Measurements from ENCODE around the gene ARAP1.

Gene ARAP1

GRCh38 chr11:72724851-72725723 lies 27.1 kb downstream of the ARAP1 start:
- H3K4me3 ChIP-seq (ENCODE audit: low read depth, low read length), result no peak overlapping the region
- peak; percentile 82 for TF ChIP-seq CTCF (IDR thresholded peaks at IDR 0.05; ENCODE audit: low read depth, low read length)

- no peak overlapping the region for H3K4me3 ChIP-seq (ENCODE audit: low read depth, low read length)
- TF ChIP-seq CTCF (IDR thresholded peaks at IDR 0.05; ENCODE audit: low read depth, low read length), result no peak
These were observed 28.1 kb downstream of the ARAP1 start for GRCh38 chr11:72724021-72724551.

GRCh38 chr11:72723508-72723907 lies 28.7 kb downstream of the ARAP1 start:
- no peak for TF ChIP-seq CTCF (IDR thresholded peaks at IDR 0.05; ENCODE audit: low read depth, low read length)
- no peak overlapping the region for H3K4me3 ChIP-seq (ENCODE audit: low read depth, low read length)

GRCh38 chr11:72722050-72722748 lies 30.0 kb downstream of the ARAP1 start:
- peak overlapping the region; percentile 66 for H3K4me3 ChIP-seq (ENCODE audit: low read depth, low read length)
- TF ChIP-seq CTCF (IDR thresholded peaks at IDR 0.05; ENCODE audit: low read depth, low read length), result no peak

GRCh38 chr11:72721689-72722049 lies 30.5 kb downstream of the ARAP1 start:
- TF ChIP-seq CTCF (IDR thresholded peaks at IDR 0.05; ENCODE audit: low read depth, low read length), result no peak
- peak overlapping the region; percentile 66 for H3K4me3 ChIP-seq (ENCODE audit: low read depth, low read length)

GRCh38 chr11:72721276-72721675 lies 30.9 kb downstream of the ARAP1 start:
- peak overlapping the region; percentile 66 for H3K4me3 ChIP-seq (ENCODE audit: low read depth, low read length)
- no peak for TF ChIP-seq CTCF (IDR thresholded peaks at IDR 0.05; ENCODE audit: low read depth, low read length)

GRCh38 chr11:72720784-72721183 lies 31.4 kb downstream of the ARAP1 start:
- H3K4me3 ChIP-seq (ENCODE audit: low read depth, low read length), result peak overlapping the region; percentile 66
- no peak for TF ChIP-seq CTCF (IDR thresholded peaks at IDR 0.05; ENCODE audit: low read depth, low read length)
